GM19035 (cell line): ENCODE measurements around the gene GNAI3.

Experiments
- ATAC-seq: cut with Tn5 transposase; IDR thresholded peaks from one replicate; pipeline ENCODE4 v1.9.1; 2021; ENCODE audit not compliant: unreplicated experiment

The GNAI3 gene

GRCh38 chr1:109592916-109593315, 44.5 kb downstream of the GNAI3 start:
- ATAC-seq = no peak

GRCh38 chr1:109595531-109595930, 47.1 kb downstream of the GNAI3 start:
- ATAC-seq = no peak

- ATAC-seq = no peak
These were observed 49.7 kb downstream of the GNAI3 start for GRCh38 chr1:109598156-109598555.

GRCh38 chr1:109598655-109599054, 50.2 kb downstream of the GNAI3 start:
- ATAC-seq = no peak

GRCh38 chr1:109603229-109603628, 54.8 kb downstream of the GNAI3 start:
- no peak for ATAC-seq

GRCh38 chr1:109605381-109605780, 57.0 kb downstream of the GNAI3 start:
- no peak for ATAC-seq

GRCh38 chr1:109609881-109610280, 61.5 kb downstream of the GNAI3 start:
- ATAC-seq = no peak

- no peak for ATAC-seq
These were observed 62.3 kb downstream of the GNAI3 start for GRCh38 chr1:109610609-109611307.

- no peak for ATAC-seq
These were observed 63.0 kb downstream of the GNAI3 start for GRCh38 chr1:109611308-109611990.

- no peak for ATAC-seq
These were observed 65.1 kb downstream of the GNAI3 start for GRCh38 chr1:109613361-109614147.

GRCh38 chr1:109615879-109616278, 67.5 kb downstream of the GNAI3 start:
- no peak for ATAC-seq

- ATAC-seq = no peak
These were observed 68.0 kb downstream of the GNAI3 start for GRCh38 chr1:109616391-109616790.

GRCh38 chr1:109617291-109617801, 68.9 kb downstream of the GNAI3 start:
- no peak for ATAC-seq

- no peak for ATAC-seq
These were observed 70.5 kb downstream of the GNAI3 start for GRCh38 chr1:109618661-109619575.

GRCh38 chr1:109619576-109620400, 71.4 kb downstream of the GNAI3 start, which contains the start of the genes AMPD2 and GNAT2:
Gene AMPD2 (plus strand): TSS chr1:109619837. CDS start chr1:109621176, 1,339 bp downstream.
Gene GNAT2 (minus strand): TSS chr1:109619616. CDS start chr1:109612870, 6,746 bp downstream.
- ATAC-seq = peak; percentile 57

- peak; percentile 2 for ATAC-seq
These were observed 72.0 kb downstream of the GNAI3 start for GRCh38 chr1:109620401-109620791.

- ATAC-seq = peak; percentile 72
These were observed 72.4 kb downstream of the GNAI3 start for GRCh38 chr1:109620841-109621286.

GRCh38 chr1:109621379-109622136, 73.1 kb downstream of the GNAI3 start:
- no peak for ATAC-seq
